Activated CD4-positive, alpha-beta memory T cell treated with anti-CD3 and anti-CD28 coated beads for 36 hours (primary cell): ENCODE measurements around the gene R3HDM4. TPM values are rescaled to one million over a fixed set of nuclear protein-coding genes. Genes with fewer than 3 reads are reported as not detected.
A peak's percentile ranks its signal among the peaks of the same experiment; 100 is the strongest.

Experiments used
- CTCF ChIA-PET: fragments of 350-600 bp; sonication (Branson Sonifier 250); formaldehyde crosslinking; loops from one replicate; lab custom pipeline; 2021; ENCODE audit warnings: antibody characterized with exemption, inconsistent platforms; lab: Charles Lee
- POLR2A ChIA-PET: fragments of 350-600 bp; sonication (Branson Sonifier 250); formaldehyde crosslinking; loops from one replicate; lab custom pipeline; 2021; ENCODE audit warnings: antibody characterized with exemption; lab: Charles Lee
- DNase-seq: peaks from one replicate; pipeline ENCODE4 v3.0.0-alpha.2; 2020
- H3K27ac Mint-ChIP-seq: one replicate; pipeline ENCODE4 v1.8.0; 2021; ENCODE audit warnings: mixed read lengths
- H3K27me3 Mint-ChIP-seq: one replicate; pipeline ENCODE4 v1.8.0; 2021; ENCODE audit warnings: mixed read lengths
- H3K36me3 Mint-ChIP-seq: one replicate; pipeline ENCODE4 v1.8.0; 2021; ENCODE audit warnings: mixed read lengths
- H3K4me1 Mint-ChIP-seq: one replicate; pipeline ENCODE4 v1.8.0; 2021; ENCODE audit warnings: low read depth, mixed read lengths
- H3K4me3 Mint-ChIP-seq: one replicate; pipeline ENCODE4 v1.8.0; 2021; ENCODE audit warnings: mild to moderate bottlenecking, mixed read lengths
- H3K9me3 Mint-ChIP-seq: one replicate; pipeline ENCODE4 v1.8.0; 2021; ENCODE audit warnings: mixed read lengths
- intact Hi-C: fragments of 100-400 bp; cut with micrococcal nuclease; formaldehyde crosslinking; loops from one replicate; pipeline ENCODE4 v1.15.1; 2023
- total RNA-seq, 2 experiments: library from RNA; stranded (reverse); gene quantifications; one replicate each; pipeline ENCODE4 v1.2.3, GENCODE V29; 2021

Gene R3HDM4
- total RNA-seq, 2 experiments from 2014 or later = 80.4 to 81.4 TPM

DNA sequence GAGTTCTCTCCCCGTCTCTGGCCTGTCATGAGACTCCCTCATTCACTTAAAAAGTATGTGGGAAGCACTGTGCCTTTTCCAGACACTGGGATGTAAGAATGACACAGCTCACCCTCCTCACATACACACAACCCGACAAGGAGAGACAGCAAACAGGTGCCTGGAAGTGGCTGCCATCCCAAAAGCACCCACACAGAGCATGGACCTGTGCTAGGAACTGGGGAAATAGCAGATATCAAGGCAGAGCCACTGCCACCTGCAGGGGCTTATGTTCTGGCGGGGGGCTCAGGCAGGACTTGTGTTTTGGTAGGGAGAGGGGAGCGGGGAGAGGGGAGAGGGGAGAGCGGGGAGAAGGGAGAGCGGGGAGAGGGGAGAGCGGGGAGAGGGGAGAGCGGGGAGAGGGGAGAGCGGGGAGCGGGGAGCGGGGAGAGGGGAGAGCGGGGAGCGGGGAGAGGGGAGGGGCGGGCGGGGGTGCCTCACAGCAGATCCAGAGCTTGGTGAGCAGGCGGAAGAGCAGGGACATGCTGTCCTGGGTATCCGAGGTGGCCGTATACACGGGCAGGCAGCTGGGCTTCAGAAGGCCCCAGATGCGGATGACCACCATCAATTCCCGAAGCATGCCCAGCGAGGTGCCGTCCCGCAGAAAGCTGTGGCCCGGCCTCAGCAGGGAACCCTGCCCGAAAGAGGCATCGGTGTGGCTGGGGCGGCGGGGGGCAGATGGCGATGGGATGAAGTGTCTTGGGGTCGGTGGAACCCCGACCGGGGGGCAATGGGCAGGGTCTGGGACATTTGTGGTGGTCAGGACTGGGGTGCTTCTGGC lies 41.4 kb downstream of the R3HDM4 start:
- Mint-ChIP-seq H3K4me1 (peaks cover 9% of the 10 kb centered on the region), H3K27me3 (no peaks in the 10 kb centered on the region), H3K36me3 (peaks cover 9% of the 10 kb centered on the region), H3K4me3 (no peak overlapping the region), H3K9me3 (no peaks in the 10 kb centered on the region), H3K27ac (peak overlapping the region; percentile 42)
- ChIA-PET CTCF (interaction anchor here (0.8 to 1.2 kb wide), 2 partner anchors 8 to 50 kb away, joined by 3 to 4 read pairs; no protein-coding TSS in a partner anchor), POLR2A (no interaction called here)
- intact Hi-C loops = loop anchor here (2.0 kb wide), 1 partner anchor 21 kb away; the partner anchor contains the start of genes MED16 and RNU6-9
- no peak for DNase-seq

DNA sequence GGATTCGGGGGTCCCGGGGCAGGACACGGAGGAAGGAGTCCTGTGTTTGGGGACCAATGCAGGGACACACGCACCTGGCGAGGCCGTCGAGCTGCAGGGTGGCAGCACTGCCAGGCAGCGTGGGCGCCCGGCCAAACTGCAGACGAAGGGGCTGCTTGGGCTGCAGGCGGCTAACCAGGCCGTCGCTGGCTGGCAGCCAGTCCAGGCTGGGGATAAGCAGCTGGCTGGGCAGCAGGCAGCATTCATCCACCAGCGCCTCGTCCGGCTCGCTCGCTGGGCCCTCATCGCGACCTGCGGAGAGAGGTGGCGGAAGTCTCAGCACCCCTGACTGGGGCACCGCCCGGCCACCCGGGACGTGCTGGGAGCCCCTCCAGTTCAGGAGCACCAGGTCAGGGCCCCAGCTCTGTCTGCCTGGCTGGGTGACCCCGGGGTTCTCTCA lies 42.0 kb downstream of the R3HDM4 start:
- POLR2A ChIA-PET = no interaction called here
- Mint-ChIP-seq H3K4me1 (peaks cover 9% of the 10 kb centered on the region), H3K27me3 (no peaks in the 10 kb centered on the region), H3K27ac (no peak overlapping the region), H3K9me3 (no peaks in the 10 kb centered on the region), H3K4me3 (no peak overlapping the region), H3K36me3 (peaks cover 9% of the 10 kb centered on the region)
- intact Hi-C loops = no loop called here
- no peak for DNase-seq
- CTCF ChIA-PET = no interaction called here

- no peak overlapping the region for H3K4me3 Mint-ChIP-seq
- H3K27me3 Mint-ChIP-seq = no peaks in the 10 kb centered on the region
- CTCF ChIA-PET = no interaction called here
Observed at GRCh38 chr19:870314-870713, 42.7 kb downstream of the R3HDM4 start.

DNA sequence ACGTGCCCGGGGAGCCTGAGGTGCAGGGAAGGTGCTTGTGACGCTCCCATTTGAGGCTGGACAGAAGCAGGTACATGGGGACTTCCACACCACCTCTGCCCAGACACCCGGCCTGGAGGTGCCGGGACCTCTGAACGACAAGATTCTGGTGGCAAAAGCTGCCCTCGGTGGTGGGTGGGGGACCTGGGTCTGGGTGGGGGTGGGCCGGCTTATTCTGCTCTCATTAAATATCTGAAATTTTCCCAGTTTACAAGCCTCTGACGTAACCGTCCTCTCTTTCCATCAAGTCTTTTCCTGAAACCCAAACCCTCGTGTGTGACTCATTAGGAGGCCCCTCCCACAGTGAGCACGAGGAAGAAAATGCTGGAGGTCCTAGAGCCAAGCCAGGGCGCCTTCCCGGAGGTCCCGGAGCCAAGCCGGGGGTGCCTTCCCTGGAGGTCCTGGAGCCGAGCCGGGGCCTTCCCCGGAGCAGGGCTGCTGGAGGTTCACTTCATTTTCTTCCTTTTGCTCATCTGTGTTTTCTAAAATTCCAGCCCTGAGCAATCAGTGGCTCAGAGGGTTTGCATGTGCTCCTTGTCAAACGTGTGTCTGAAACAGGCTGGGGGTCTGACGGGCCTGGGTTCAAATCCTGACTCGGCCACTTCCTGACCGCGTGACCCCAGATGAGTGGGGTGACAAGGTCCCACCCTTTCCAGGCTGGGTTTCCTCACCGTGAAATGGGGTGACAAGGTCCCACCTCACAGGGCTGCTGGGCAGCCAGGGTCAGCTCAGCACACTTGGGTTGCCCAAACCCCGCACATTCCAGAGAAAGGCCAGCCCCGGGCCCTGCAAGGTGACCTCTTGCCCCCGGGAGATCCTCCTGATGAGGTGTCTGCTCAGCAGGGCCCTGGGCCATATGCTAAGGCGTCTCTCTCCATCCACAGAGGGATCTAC lies 43.5 kb downstream of the R3HDM4 start:
- Mint-ChIP-seq H3K9me3 (no peaks in the 10 kb centered on the region), H3K4me3 (no peak overlapping the region), H3K36me3 (peaks cover 7% of the 10 kb centered on the region)

More at GRCh38 chr19:870314-870713, 42.7 kb downstream of the R3HDM4 start:
- H3K27ac Mint-ChIP-seq = no peak overlapping the region
- no peak for DNase-seq
- intact Hi-C loops = no loop called here
- peaks cover 7% of the 10 kb centered on the region for H3K36me3 Mint-ChIP-seq
- POLR2A ChIA-PET = no interaction called here
- peaks cover 9% of the 10 kb centered on the region for H3K4me1 Mint-ChIP-seq
- H3K9me3 Mint-ChIP-seq = no peaks in the 10 kb centered on the region

DNA sequence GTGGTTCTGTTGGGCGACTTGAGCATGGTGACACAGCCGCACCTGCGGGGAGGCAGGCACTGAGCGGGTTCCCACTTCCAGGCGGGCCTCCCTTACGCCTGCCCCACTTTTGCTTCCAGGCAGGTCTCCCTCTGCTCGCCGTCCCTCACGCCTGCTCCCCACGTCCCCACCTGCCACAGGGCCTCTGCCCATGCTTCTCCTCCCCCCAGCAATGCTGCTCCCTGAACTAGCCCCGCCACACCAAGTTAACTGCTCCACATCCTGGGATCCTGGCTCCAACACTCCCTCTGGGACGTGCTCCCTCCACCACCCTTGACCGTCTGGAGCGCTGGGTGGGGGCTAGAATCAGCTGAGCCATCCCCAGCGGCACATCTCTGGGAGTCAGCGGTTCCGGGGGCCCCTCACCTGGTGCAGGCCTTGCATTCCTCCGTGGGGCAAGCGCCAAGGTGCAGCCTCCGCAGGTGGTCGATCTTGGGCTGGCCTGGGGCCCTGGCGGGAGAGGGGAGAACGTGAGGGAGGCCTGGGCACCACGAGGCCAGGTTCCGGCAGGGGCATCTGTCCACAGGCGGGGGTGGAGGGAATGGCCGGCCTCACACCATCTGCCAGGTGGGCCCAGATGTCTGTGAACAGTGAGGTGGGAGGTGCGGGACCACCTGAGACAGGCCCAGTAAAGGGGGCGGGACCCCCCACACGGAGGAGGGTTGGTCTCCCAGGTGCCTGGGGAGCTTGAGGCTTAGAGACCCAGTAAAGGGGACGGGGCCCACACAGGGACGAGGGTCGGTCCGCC lies 44.4 kb downstream of the R3HDM4 start:
- H3K36me3 Mint-ChIP-seq = peaks cover 7% of the 10 kb centered on the region
- H3K4me1 Mint-ChIP-seq = peaks cover 12% of the 10 kb centered on the region
- H3K27me3 Mint-ChIP-seq = no peaks in the 10 kb centered on the region
- ChIA-PET CTCF (interaction anchor here (0.6 kb wide), 1 partner anchor 95 kb away, joined by 3 read pairs; no protein-coding TSS in a partner anchor), POLR2A (no interaction called here)
- H3K27ac Mint-ChIP-seq = no peak overlapping the region
- intact Hi-C loops = no loop called here
- H3K9me3 Mint-ChIP-seq = no peaks in the 10 kb centered on the region
- no peak overlapping the region for H3K4me3 Mint-ChIP-seq
- DNase-seq = no peak

More for the DNA sequence above, 43.5 kb downstream of the R3HDM4 start:
- DNase-seq = no peak
- H3K27me3 Mint-ChIP-seq = no peaks in the 10 kb centered on the region
- H3K4me1 Mint-ChIP-seq = peaks cover 9% of the 10 kb centered on the region
- intact Hi-C loops = no loop called here
- ChIA-PET CTCF (no interaction called here), POLR2A (no interaction called here)
- no peak overlapping the region for H3K27ac Mint-ChIP-seq

GRCh38 chr19:867855-868457 lies 45.1 kb downstream of the R3HDM4 start:
- peaks cover 17% of the 10 kb centered on the region for H3K4me1 Mint-ChIP-seq
- H3K27me3 Mint-ChIP-seq = no peaks in the 10 kb centered on the region
- intact Hi-C loops = no loop called here
- CTCF ChIA-PET = interaction anchor here (0.6 to 1.1 kb wide), 2 partner anchors 95 to 401 kb away, joined by 3 to 4 read pairs; partner anchors contain the start of gene CIRBP
- H3K27ac Mint-ChIP-seq = no peak overlapping the region
- DNase-seq = no peak
- no peak overlapping the region for H3K4me3 Mint-ChIP-seq
- POLR2A ChIA-PET = no interaction called here
- H3K9me3 Mint-ChIP-seq = no peaks in the 10 kb centered on the region
- peaks cover 7% of the 10 kb centered on the region for H3K36me3 Mint-ChIP-seq

GRCh38 chr19:867301-867793 lies 45.7 kb downstream of the R3HDM4 start:
- DNase-seq = no peak
- ChIA-PET CTCF (interaction anchor here (1.1 kb wide), 1 partner anchor 402 kb away, joined by 4 read pairs; the partner anchor contains the start of gene CIRBP), POLR2A (no interaction called here)

GRCh38 chr19:866769-867300 lies 46.2 kb downstream of the R3HDM4 start:
- no peak overlapping the region for H3K4me3 Mint-ChIP-seq
- no peaks in the 10 kb centered on the region for H3K27me3 Mint-ChIP-seq
- H3K4me1 Mint-ChIP-seq = peaks cover 14% of the 10 kb centered on the region
- H3K27ac Mint-ChIP-seq = no peak overlapping the region
- POLR2A ChIA-PET = no interaction called here
- DNase-seq = no peak
- H3K36me3 Mint-ChIP-seq = peaks cover 7% of the 10 kb centered on the region
- intact Hi-C loops = no loop called here
- no peaks in the 10 kb centered on the region for H3K9me3 Mint-ChIP-seq
- CTCF ChIA-PET = interaction anchor here (1.1 kb wide), 1 partner anchor 403 kb away, joined by 4 read pairs; the partner anchor contains the start of gene CIRBP

More at GRCh38 chr19:867301-867793, 45.7 kb downstream of the R3HDM4 start:
- intact Hi-C loops = no loop called here
- Mint-ChIP-seq H3K27ac (no peak overlapping the region), H3K9me3 (no peaks in the 10 kb centered on the region), H3K4me1 (peaks cover 18% of the 10 kb centered on the region), H3K36me3 (peaks cover 7% of the 10 kb centered on the region), H3K4me3 (no peak overlapping the region), H3K27me3 (no peaks in the 10 kb centered on the region)

GRCh38 chr19:863315-863620 lies 49.8 kb downstream of the R3HDM4 start:
- CTCF ChIA-PET = interaction anchor here (0.6 to 3.4 kb wide), 19 partner anchors 9 to 331 kb away, joined by 3 to 33 read pairs (median 5); partner anchors contain the start of genes MED16, R3HDM4, RNU6-9 and WDR18
- POLR2A ChIA-PET = no interaction called here
- Mint-ChIP-seq H3K4me3 (peak overlapping the region; percentile 31), H3K36me3 (peaks cover 4% of the 10 kb centered on the region), H3K27me3 (peaks cover 8% of the 10 kb centered on the region), H3K4me1 (peaks cover 14% of the 10 kb centered on the region), H3K9me3 (no peaks in the 10 kb centered on the region), H3K27ac (no peak overlapping the region)
- no peak for DNase-seq
- intact Hi-C loops = loop anchor here (2.0 to 5.0 kb wide), 3 partner anchors 66 to 119 kb away; partner anchors contain the start of genes PTBP1 and WDR18

DNA sequence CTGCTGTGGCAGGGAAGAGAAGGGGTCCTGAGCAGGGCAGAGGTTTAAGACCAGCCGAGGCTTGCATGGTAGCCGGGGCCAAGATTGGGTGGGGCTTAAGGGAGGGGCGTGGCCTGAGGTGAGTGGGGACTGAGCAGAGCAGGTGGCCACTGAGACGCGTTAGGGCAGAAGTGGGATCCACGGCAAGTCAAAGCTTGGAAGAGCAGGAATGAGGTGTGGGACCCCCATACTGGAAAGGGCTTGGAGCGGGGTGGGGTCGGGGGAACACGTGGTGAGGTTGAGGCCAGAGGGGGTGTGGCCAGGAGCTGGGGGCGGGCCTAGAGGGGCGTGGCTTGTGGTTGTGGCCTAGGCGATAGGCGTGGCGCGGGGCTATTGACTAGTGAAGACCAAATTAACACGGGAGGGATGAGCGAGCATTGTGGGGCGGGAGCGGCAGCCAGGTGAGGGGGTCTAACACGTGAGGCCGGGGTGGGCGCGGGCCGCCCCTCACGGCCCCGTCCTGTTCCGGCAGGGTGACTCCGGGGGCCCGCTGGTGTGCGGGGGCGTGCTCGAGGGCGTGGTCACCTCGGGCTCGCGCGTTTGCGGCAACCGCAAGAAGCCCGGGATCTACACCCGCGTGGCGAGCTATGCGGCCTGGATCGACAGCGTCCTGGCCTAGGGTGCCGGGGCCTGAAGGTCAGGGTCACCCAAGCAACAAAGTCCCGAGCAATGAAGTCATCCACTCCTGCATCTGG lies 50.3 kb downstream of the R3HDM4 start:
- Mint-ChIP-seq H3K27me3 (peaks cover 8% of the 10 kb centered on the region), H3K4me3 (peak overlapping the region; percentile 33), H3K9me3 (no peaks in the 10 kb centered on the region), H3K4me1 (peaks cover 14% of the 10 kb centered on the region), H3K27ac (peak overlapping the region; percentile 49), H3K36me3 (peaks cover 4% of the 10 kb centered on the region)
- intact Hi-C loops = loop anchor here (1.0 to 5.0 kb wide), 4 partner anchors 58 to 120 kb away; partner anchors contain the start of genes PTBP1 and WDR18
- CTCF ChIA-PET = interaction anchor here (0.8 to 3.4 kb wide), 12 partner anchors 8 to 135 kb away, joined by 3 to 33 read pairs (median 7); partner anchors contain the start of genes MED16, R3HDM4, RNU6-9 and WDR18
- POLR2A ChIA-PET = no interaction called here
- DNase-seq = peak; percentile 88
